Measurements from ENCODE around the gene C1orf210.

DNA sequence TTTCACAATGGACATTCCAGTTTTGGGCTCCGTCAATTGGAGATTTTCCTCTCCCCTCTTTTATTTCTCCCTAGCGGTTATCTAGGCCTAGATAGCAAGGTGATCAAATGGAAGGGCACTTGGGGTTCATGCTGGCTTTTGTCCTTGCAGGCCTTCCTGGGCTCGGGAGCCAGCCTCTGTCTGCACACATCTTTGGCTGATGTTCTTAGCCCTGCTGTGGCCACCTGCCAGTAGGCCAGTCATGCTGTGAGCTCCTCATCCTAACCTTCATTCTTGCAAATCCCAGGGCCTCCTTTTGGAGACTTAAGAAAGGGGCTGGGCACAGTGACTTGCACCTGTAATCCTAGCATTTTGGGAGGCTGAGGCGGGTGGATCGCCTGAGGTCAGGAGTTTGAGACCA lies 28.9 kb upstream of the C1orf210 start:
- TF ChIP-seq, protein P1, sequence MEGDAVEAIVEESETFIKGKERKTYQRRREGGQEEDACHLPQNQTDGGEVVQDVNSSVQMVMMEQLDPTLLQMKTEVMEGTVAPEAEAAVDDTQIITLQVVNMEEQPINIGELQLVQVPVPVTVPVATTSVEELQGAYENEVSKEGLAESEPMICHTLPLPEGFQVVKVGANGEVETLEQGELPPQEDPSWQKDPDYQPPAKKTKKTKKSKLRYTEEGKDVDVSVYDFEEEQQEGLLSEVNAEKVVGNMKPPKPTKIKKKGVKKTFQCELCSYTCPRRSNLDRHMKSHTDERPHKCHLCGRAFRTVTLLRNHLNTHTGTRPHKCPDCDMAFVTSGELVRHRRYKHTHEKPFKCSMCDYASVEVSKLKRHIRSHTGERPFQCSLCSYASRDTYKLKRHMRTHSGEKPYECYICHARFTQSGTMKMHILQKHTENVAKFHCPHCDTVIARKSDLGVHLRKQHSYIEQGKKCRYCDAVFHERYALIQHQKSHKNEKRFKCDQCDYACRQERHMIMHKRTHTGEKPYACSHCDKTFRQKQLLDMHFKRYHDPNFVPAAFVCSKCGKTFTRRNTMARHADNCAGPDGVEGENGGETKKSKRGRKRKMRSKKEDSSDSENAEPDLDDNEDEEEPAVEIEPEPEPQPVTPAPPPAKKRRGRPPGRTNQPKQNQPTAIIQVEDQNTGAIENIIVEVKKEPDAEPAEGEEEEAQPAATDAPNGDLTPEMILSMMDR (conservative IDR thresholded peaks at IDR 0.05; ENCODE audit: low read length), result no peak
- TF ChIP-seq EZH2phosphoT487 (IDR thresholded peaks at IDR 0.05; ENCODE audit: borderline replicate concordance), result no peak

All from Loucy (cell line).